T-cell (primary cell): Measurements from ENCODE around the gene CACNG4. TPM values are rescaled to one million over a fixed set of nuclear protein-coding genes. Genes with fewer than 3 reads are reported as not detected.
"Not testable (repeated sequence)": the region's sequence is repeated elsewhere in the genome, so short reads cannot be mapped to it uniquely, and the experiment has no call there.

Source experiments
- ATAC-seq, 4 experiments: fragments of 200-7000 bp in 3 of 4; fragments of 150-1000 bp in 1 of 4; cut with Tn5 transposase; replicated peaks in 1 of 4; 1 replicate in 3 of 4; 2 replicates in 1 of 4; pipeline ENCODE4 v1.10.0; 2021; ENCODE audit warnings: moderate library complexity in 3 of 4, mild to moderate bottlenecking in 2 of 4, moderate number of reproducible peaks in 1 of 4
- CTCF ChIA-PET, 2 donors: fragments of 300-600 bp; sonication (Branson Sonifier 250); formaldehyde crosslinking; loops; one replicate each; lab custom pipeline; 2022; ENCODE audit warnings: antibody characterized with exemption in 2 of 2; lab: Charles Lee
- POLR2A ChIA-PET, 2 donors: fragments of 300-600 bp; sonication (Branson Sonifier 250); formaldehyde crosslinking; loops; one replicate each; lab custom pipeline; 2022; ENCODE audit warnings: antibody characterized with exemption in 2 of 2; lab: Charles Lee
- DNase-seq, 35 experiments: peaks; one replicate each; pipeline versions ENCODE4 v3.0.0 to v3.0.0-alpha.2; 2013 to 2023
- H3K27ac ChIP-seq: one replicate; pipeline ENCODE4 v1.5.1; 2013; ENCODE audit warnings: low read length
- H3K27me3 ChIP-seq, 2 experiments: replicated peaks in 1 of 2; 1 replicate in 1 of 2; 2 replicates in 1 of 2; pipeline versions ENCODE4 v1.6.1 to v1.7.0; 2013; ENCODE audit warnings: low read length in 1 of 2, mixed read lengths in 1 of 2; ENCODE audit not compliant: control insufficient read depth in 2 of 2, insufficient read depth in 2 of 2; ENCODE audit errors: extremely low read depth in 1 of 2
- H3K36me3 ChIP-seq, 2 donors: 1 replicate in 1 of 2; 2 replicates in 1 of 2; pipeline versions ENCODE4 v1.6.1 to v1.7.0; 2013; ENCODE audit warnings: low read length in 1 of 2; ENCODE audit not compliant: control insufficient read depth in 2 of 2, insufficient read depth in 1 of 2; ENCODE audit errors: extremely low read depth in 1 of 2
- H3K4me1 ChIP-seq, 2 experiments: 1 replicate in 1 of 2; 2 replicates in 1 of 2; pipeline versions ENCODE4 v1.6.1 to v1.7.0; 2013; ENCODE audit warnings: low read length in 2 of 2, mixed read lengths in 1 of 2; ENCODE audit not compliant: insufficient read depth in 2 of 2, control insufficient read depth in 1 of 2; ENCODE audit errors: extremely low read depth in 1 of 2
- H3K4me3 ChIP-seq, 2 donors: 1 replicate in 1 of 2; 2 replicates in 1 of 2; pipeline versions ENCODE4 v1.5.1 to v1.7.0; 2013; ENCODE audit warnings: mild to moderate bottlenecking in 2 of 2, low read length in 1 of 2, moderate library complexity in 1 of 2; ENCODE audit not compliant: control insufficient read depth in 1 of 2; ENCODE audit errors: extremely low read depth in 1 of 2
- H3K9me3 ChIP-seq: 2 replicates; pipeline ENCODE4 v1.7.0; 2013
- H3K27ac Mint-ChIP-seq, 2 donors: one replicate each; pipeline ENCODE4 v1.8.0; 2020 to 2021; ENCODE audit warnings: mild to moderate bottlenecking in 2 of 2, mixed read lengths in 2 of 2
- H3K27me3 Mint-ChIP-seq, 2 donors: one replicate each; pipeline ENCODE4 v1.8.0; 2021 to 2022; ENCODE audit warnings: mixed read lengths in 2 of 2
- H3K36me3 Mint-ChIP-seq: one replicate; pipeline ENCODE4 v1.8.0; 2021; ENCODE audit warnings: mixed read lengths
- H3K4me1 Mint-ChIP-seq, 3 donors: one replicate each; pipeline ENCODE4 v1.8.0; 2020 to 2022; ENCODE audit warnings: mixed read lengths in 3 of 3, mild to moderate bottlenecking in 1 of 3
- H3K4me3 Mint-ChIP-seq, 3 donors: one replicate each; pipeline ENCODE4 v1.8.0; 2020 to 2022; ENCODE audit warnings: mild to moderate bottlenecking in 3 of 3, mixed read lengths in 3 of 3, moderate library complexity in 3 of 3
- H3K9me3 Mint-ChIP-seq, 3 donors: one replicate each; pipeline ENCODE4 v1.8.0; 2020 to 2022; ENCODE audit warnings: mixed read lengths in 3 of 3
- WGBS: methylation state at CpG from one replicate; pipeline ENCODE4 v1.1.5; 2013; ENCODE audit warnings: missing lambda C conversion rate; ENCODE audit not compliant: insufficient coverage; 5-methylcytosine and 5-hydroxymethylcytosine counted together
- total RNA-seq, 35 experiments: library from RNA in 6 of 35; stranded (reverse) in 6 of 35; fragments of 120-200 nt in 1 of 35; gene quantifications; one replicate each; pipeline versions ENCODE4 v1.2.1 to v1.2.4 and lab custom pipeline; 2013 to 2026

The CACNG4 gene
- total RNA-seq, 5 donors from 2014 or later (not counting 1 experiment from before 2014, with no cell fraction given): 0.06 to 0.20 (median 0.13) TPM; not detected in 2

DNA sequence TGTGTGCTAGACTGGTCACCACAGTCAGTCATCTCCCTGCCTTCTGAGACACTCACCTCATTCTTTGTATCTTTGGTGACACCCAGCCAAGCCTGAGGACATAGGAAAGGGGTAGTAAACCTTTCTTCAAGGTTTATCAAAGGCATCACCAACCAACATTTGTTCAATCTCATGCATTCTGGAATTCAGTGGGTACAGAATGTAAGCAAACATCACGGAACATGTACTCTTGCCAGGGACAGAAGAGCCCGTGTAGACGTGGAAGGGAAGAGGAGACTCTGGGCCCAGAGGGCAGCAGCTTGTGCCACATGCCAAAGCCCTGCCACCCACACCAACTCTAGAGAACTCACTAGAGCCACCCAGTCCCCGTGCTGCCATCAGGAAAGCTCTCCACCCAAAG is 4.4 kb downstream of the CACNG4 start:
- Mint-ChIP-seq H3K27ac (no peak overlapping the region), H3K4me3 (no peak overlapping the region), H3K36me3 (no peaks in the 10 kb centered on the region), H3K27me3 (peaks cover 54 to 66% of the 10 kb centered on the region in 2 donors), H3K9me3 (no peaks in the 10 kb centered on the region), H3K4me1 (peaks cover 10 to 15% (median 12%) of the 10 kb centered on the region in 3 donors)
- CTCF ChIA-PET: interaction anchor here in 1 of 2 donors (0.6 kb wide), 1 partner anchor 768 kb away, joined by 8 read pairs; no protein-coding TSS in a partner anchor
- H3K4me1 ChIP-seq: peaks cover 0 to 12% of the 10 kb centered on the region in 2 experiments
- H3K27ac ChIP-seq: no peak overlapping the region
- H3K9me3 ChIP-seq: no peaks in the 10 kb centered on the region
- H3K36me3 ChIP-seq: no peaks in the 10 kb centered on the region
- DNase-seq (no peak), ATAC-seq (no peak)
- WGBS: 67% methylated on average over 1 of the region's 4 CpGs
- peaks cover 3 to 78% of the 10 kb centered on the region in 2 experiments for H3K27me3 ChIP-seq
- H3K4me3 ChIP-seq: no peak overlapping the region
- POLR2A ChIA-PET: no interaction called here

DNA sequence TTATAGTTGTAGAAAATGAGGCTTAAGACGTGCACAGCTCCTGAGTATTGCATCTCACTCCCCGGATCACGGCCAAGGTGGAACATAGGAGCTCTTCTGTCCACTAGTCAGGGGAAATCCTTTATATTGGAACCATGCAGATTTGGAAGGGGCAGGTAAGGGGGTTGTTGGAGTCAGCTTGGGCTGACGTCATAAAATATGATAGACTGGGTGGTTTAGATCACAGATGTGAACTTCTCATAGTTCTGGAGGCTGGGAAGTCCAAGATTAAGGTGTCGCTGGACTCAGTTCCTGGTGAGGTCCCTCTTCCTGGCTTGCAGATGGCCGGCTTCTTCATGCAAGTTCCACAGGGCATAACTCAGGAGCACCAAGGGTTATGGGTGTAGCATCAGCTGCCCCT is 5.6 kb downstream of the CACNG4 start:
- Histone ChIP-seq H3K36me3 (no peaks in the 10 kb centered on the region), H3K4me3 (no peak overlapping the region), H3K9me3 (no peaks in the 10 kb centered on the region), H3K4me1 (peaks cover 0 to 10% of the 10 kb centered on the region in 2 experiments), H3K27ac (no peak overlapping the region), H3K27me3 (peaks cover 3 to 82% of the 10 kb centered on the region in 2 experiments)
- Mint-ChIP-seq H3K4me3 (no peak overlapping the region), H3K36me3 (no peaks in the 10 kb centered on the region), H3K27me3 (peaks cover 54 to 67% of the 10 kb centered on the region in 2 donors), H3K9me3 (no peaks in the 10 kb centered on the region), H3K27ac (no peak overlapping the region), H3K4me1 (peaks cover 9 to 12% (median 10%) of the 10 kb centered on the region in 3 donors)
- no peak for ATAC-seq
- POLR2A ChIA-PET: no interaction called here
- DNase-seq: no peak
- WGBS: 74% methylated on average over 5 of the region's 6 CpGs
- CTCF ChIA-PET: no interaction called here

DNA sequence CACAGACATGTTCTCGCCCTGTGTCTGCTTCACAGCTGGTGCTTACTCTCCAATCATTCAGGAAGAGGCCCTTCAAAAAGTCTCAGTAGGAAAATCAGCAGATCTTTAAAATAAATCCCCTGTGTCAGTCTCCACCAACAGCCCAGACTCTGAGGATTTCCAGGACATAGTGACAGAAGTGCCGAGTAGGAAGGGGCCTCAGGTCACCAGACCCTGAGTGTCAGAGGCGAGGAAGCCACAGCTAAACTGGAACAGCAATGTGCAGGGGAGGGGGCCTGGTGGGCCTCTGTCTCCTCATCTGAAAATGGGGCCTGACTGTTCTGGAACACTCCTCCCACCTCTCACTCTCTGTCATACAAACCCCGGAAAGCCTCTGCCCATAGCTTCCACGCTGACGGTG is 6.3 kb downstream of the CACNG4 start:
- no peak overlapping the region for H3K27ac Mint-ChIP-seq
- Histone ChIP-seq H3K4me3 (no peak overlapping the region), H3K36me3 (no peaks in the 10 kb centered on the region), H3K27ac (no peak overlapping the region), H3K9me3 (no peaks in the 10 kb centered on the region), H3K4me1 (peaks cover 0 to 7% of the 10 kb centered on the region in 2 experiments), H3K27me3 (peaks cover 5 to 83% of the 10 kb centered on the region in 2 experiments)
- H3K4me3 Mint-ChIP-seq: no peak overlapping the region
- H3K27me3 Mint-ChIP-seq: peaks cover 54 to 72% of the 10 kb centered on the region in 2 donors
- WGBS: no CpG with 5 or more reads among the region's 6 CpGs
- DNase-seq: no peak
- no peaks in the 10 kb centered on the region for H3K9me3 Mint-ChIP-seq
- peaks cover 8 to 10% (median 10%) of the 10 kb centered on the region in 3 donors for H3K4me1 Mint-ChIP-seq
- no peak for ATAC-seq
- ChIA-PET CTCF (no interaction called here), POLR2A (no interaction called here)
- H3K36me3 Mint-ChIP-seq: no peaks in the 10 kb centered on the region

DNA sequence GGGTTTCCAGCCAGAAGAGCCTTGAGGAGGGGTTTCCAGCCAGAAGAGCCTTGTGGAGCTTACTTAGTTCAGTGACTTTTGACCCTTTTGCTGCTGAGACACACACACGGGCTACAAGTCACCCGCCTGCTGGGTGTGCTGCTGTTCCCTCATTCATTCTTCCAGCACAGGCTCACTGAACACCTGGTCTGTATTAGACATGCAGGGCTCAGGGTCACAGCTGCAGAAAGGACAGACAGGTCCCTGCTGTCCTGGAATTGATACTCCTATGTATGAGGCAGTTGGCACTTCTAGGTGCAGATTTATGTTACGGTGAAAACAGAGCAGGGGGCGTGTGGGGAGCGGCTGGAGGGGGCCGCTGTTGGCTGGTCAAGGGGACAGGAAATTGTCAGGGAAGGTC is 6.8 kb downstream of the CACNG4 start:
- no peaks in the 10 kb centered on the region for H3K9me3 Mint-ChIP-seq
- Histone ChIP-seq H3K4me1 (peaks cover 0 to 3% of the 10 kb centered on the region in 2 experiments), H3K9me3 (no peaks in the 10 kb centered on the region), H3K4me3 (no peak overlapping the region), H3K27me3 (peaks cover 5 to 80% of the 10 kb centered on the region in 2 experiments), H3K36me3 (no peaks in the 10 kb centered on the region), H3K27ac (no peak overlapping the region)
- CTCF ChIA-PET: no interaction called here
- no peak overlapping the region for H3K27ac Mint-ChIP-seq
- 82% methylated on average over 6 of the region's 6 CpGs for WGBS
- H3K27me3 Mint-ChIP-seq: peaks cover 57 to 71% of the 10 kb centered on the region in 2 donors
- DNase-seq: no peak
- no peak for ATAC-seq
- H3K36me3 Mint-ChIP-seq: no peaks in the 10 kb centered on the region
- POLR2A ChIA-PET: no interaction called here
- no peak overlapping the region for H3K4me3 Mint-ChIP-seq
- peaks cover 5 to 9% (median 7%) of the 10 kb centered on the region in 3 donors for H3K4me1 Mint-ChIP-seq

DNA sequence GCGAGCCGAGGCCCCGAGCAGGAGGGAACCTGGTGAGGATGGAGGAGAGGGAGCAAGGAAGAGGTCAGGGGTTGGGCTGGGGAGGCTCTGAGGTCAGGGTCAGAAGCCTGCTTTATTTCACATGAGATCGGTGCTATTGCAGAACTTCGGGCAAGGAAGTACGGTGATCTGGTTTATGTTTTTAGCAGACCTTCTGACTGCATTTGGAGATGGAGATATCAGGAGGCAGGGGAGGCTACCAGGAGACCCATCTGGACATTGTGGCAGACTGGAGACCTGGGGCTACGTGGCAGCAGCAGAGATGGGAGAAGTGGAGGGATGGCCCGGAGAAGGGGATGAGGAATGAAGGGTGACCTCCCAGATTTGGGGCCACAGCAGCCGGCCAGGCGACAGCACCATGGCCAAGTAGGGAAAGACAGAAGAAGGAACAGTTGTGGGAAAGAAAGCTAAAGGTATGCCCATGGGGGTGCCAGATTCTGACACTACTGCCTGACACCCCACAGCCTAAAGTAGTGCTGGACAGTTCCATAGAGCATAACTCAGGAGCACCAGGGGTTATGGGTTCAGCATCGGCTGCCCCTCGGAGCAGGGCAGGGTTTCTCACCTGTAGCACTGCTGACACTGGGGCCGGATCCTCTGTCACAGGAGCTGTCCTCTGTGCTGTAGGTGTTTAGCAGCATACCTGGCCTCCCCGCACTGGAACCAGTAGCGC is 7.4 kb downstream of the CACNG4 start:
- H3K4me3 Mint-ChIP-seq: no peak overlapping the region
- DNase-seq: no peak
- H3K4me3 ChIP-seq: no peak overlapping the region
- ChIA-PET POLR2A (no interaction called here), CTCF (no interaction called here)
- 83% methylated on average over 15 of the region's 15 CpGs for WGBS
- H3K36me3 Mint-ChIP-seq: no peaks in the 10 kb centered on the region
- H3K27me3 Mint-ChIP-seq: peaks cover 57 to 71% of the 10 kb centered on the region in 2 donors
- no peaks in the 10 kb centered on the region for H3K4me1 ChIP-seq
- peaks cover 0 to 3% (median 1%) of the 10 kb centered on the region in 3 donors for H3K4me1 Mint-ChIP-seq
- ATAC-seq: no peak
- peak overlapping the region in 1 of 2 donors; percentile 26 for H3K27ac Mint-ChIP-seq
- H3K36me3 ChIP-seq: no peaks in the 10 kb centered on the region
- no peak overlapping the region for H3K27ac ChIP-seq
- H3K9me3 ChIP-seq: no peaks in the 10 kb centered on the region
- H3K9me3 Mint-ChIP-seq: no peaks in the 10 kb centered on the region
- peaks cover 5 to 80% of the 10 kb centered on the region in 2 experiments for H3K27me3 ChIP-seq

DNA sequence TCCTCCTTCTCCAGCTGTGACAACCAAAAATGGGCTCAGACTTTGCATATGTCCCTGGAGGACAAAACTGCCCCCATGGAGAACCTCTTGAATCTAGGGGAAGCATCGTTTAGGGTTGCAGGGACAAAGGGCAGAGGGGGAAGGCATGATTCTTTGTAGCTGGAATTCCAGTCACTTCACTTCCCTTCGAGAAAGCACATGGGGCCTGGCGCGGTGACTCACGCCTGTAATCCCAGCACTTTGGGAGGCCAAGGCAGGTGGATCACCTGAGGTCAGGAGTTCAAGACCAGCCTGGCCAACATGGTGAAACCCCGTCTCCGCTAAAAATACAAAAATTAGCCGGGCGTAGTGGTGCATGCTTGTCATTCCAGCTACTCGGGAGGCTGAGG is 7.9 kb downstream of the CACNG4 start:
- H3K9me3 ChIP-seq, ATAC-seq, H3K4me3 ChIP-seq, H3K4me1 ChIP-seq, H3K27ac Mint-ChIP-seq, H3K4me3 Mint-ChIP-seq, H3K9me3 Mint-ChIP-seq, H3K4me1 Mint-ChIP-seq, H3K36me3 Mint-ChIP-seq, POLR2A ChIA-PET, DNase-seq, H3K36me3 ChIP-seq, H3K27ac ChIP-seq: not testable (repeated sequence)
- CTCF ChIA-PET: interaction anchor here in 1 of 2 donors (0.6 kb wide), 1 partner anchor 99 kb away, joined by 5 read pairs; no protein-coding TSS in a partner anchor
- peaks cover 5 to 80% of the 10 kb centered on the region in 2 experiments for H3K27me3 ChIP-seq
- peaks cover 54 to 70% of the 10 kb centered on the region in 2 donors for H3K27me3 Mint-ChIP-seq
- 86% methylated on average over 9 of the region's 10 CpGs for WGBS
